Lung (tissue), 12 donors: ENCODE results near the gene AFDN. TPM values are rescaled to one million over a fixed set of nuclear protein-coding genes. Genes with fewer than 3 reads are reported as not detected.

Experiments
- ATAC-seq: fragments of 200-7000 bp; cut with Tn5 transposase; one replicate; pipeline ENCODE4 v1.9.1; 2020; ENCODE audit warnings: moderate number of reproducible peaks; ENCODE audit not compliant: insufficient read depth, low FRiP score
- DNase-seq, 3 donors: peaks; one replicate each; pipeline ENCODE4 v3.0.0-alpha.2; 2013 to 2017
- H3K27ac ChIP-seq, 2 donors: one replicate each; pipeline ENCODE4 v1.5.1; 2013; ENCODE audit warnings: mild to moderate bottlenecking in 2 of 2, moderate library complexity in 2 of 2, control low read depth in 1 of 2, inconsistent platforms in 1 of 2, low read depth in 1 of 2, low read length in 1 of 2
- H3K27me3 ChIP-seq, 3 donors: one replicate each; pipeline ENCODE4 v1.5.1; 2013; ENCODE audit warnings: low read length in 2 of 3; ENCODE audit not compliant: control insufficient read depth in 3 of 3, insufficient read depth in 3 of 3
- H3K36me3 ChIP-seq, 4 donors: one replicate each; pipeline ENCODE4 v1.5.1; 2013; ENCODE audit warnings: low read length in 4 of 4, mild to moderate bottlenecking in 1 of 4, moderate library complexity in 1 of 4; ENCODE audit not compliant: control insufficient read depth in 4 of 4, insufficient read depth in 4 of 4
- H3K4me1 ChIP-seq, 5 donors: one replicate each; pipeline ENCODE4 v1.5.1; 2013; ENCODE audit warnings: low read length in 5 of 5, mild to moderate bottlenecking in 2 of 5, moderate library complexity in 1 of 5; ENCODE audit not compliant: control insufficient read depth in 5 of 5, insufficient read depth in 5 of 5
- H3K4me3 ChIP-seq: one replicate; pipeline ENCODE4 v1.5.1; 2013; ENCODE audit warnings: mild to moderate bottlenecking, control low read depth, moderate library complexity
- H3K9ac ChIP-seq, 2 donors: one replicate each; pipeline ENCODE4 v1.5.1; 2013; ENCODE audit warnings: low read length in 2 of 2, control low read depth in 1 of 2; ENCODE audit not compliant: insufficient read depth in 1 of 2
- H3K9me3 ChIP-seq, 4 donors: one replicate each; pipeline ENCODE4 v1.5.1; 2013; ENCODE audit warnings: low read length in 3 of 4, mild to moderate bottlenecking in 1 of 4, moderate library complexity in 1 of 4; ENCODE audit not compliant: control insufficient read depth in 4 of 4, insufficient read depth in 3 of 4
- WGBS, 2 donors: extraction: QIAGEN DNeasy Blood & Tissue Kit; methylation state at CpG; one replicate each; pipeline ENCODE4 v1.1.7; 2013; 5-methylcytosine and 5-hydroxymethylcytosine counted together
- polyA plus RNA-seq, 2 donors: library from polyadenylated mRNA; stranded (reverse); fragments of 200-250 nt; gene quantifications; one replicate each; pipeline ENCODE4 v1.2.1, GENCODE V29; 2013
- total RNA-seq, 2 donors: library from RNA; depleted of rRNA in 1 of 2; stranded (reverse); fragments of >200 nt in 1 of 2; gene quantifications; one replicate each; pipeline ENCODE4 v1.2.1, GENCODE V29; 2014 to 2021
- TF ChIP-seq, protein P1 (sequence below): IDR thresholded peaks from 2 replicates; pipeline ENCODE4 v1.5.1; 2012; ENCODE audit warnings: mild to moderate bottlenecking; ENCODE audit errors: control extremely low read depth, extremely low read depth
- donor health status: control.
- donor health status: control.
- donor health status: Bipolar disorder and iron deficiency.
- donor health status: healthy.
- donor health status: DM: yes; HTN: yes; CAD: no.

Gene AFDN
- total and polyA plus RNA-seq, 4 donors = 47.6 to 407 (median 117) TPM

DNA sequence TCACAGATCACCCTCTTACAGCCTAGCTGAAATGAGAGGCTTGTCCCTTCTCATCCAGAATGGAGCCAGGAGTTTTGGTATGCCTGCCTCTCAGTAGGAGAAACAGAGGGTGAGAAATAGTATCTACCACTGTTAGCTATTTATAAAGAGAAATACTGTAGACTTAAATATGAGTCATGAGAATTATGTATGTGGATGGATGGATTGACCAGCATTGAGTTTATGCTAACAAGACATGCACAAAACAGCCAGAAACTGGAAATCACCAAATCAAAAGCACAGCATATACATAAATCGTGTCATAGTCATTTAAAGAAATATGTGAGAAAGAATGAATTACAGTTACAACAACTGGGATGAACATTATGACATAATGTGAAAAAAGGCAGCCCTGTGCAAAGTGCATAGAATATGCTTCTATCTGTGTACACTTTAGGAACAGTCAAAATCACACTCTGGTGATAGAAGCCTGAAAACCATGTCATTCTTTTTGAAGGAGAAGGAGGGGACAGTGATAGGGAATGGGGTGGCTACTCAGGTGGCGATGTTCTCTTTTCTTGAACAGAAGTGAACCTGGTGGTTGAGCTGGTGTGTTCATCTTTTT is 90.9 kb downstream of the AFDN start:
- no peaks in the 10 kb centered on the region for H3K27me3 ChIP-seq
- peaks cover 0 to 8% (median 0%) of the 10 kb centered on the region in 5 donors for H3K4me1 ChIP-seq
- no peak for ATAC-seq
- H3K4me3 ChIP-seq = no peak overlapping the region
- no peak overlapping the region for H3K9ac ChIP-seq
- H3K36me3 ChIP-seq = peaks cover 31 to 75% (median 38%) of the 10 kb centered on the region in 4 donors
- H3K27ac ChIP-seq = no peak overlapping the region
- 92 to 94% methylated on average over 2 of the region's 2 CpGs for WGBS, 2 donors
- TF ChIP-seq, protein P1, sequence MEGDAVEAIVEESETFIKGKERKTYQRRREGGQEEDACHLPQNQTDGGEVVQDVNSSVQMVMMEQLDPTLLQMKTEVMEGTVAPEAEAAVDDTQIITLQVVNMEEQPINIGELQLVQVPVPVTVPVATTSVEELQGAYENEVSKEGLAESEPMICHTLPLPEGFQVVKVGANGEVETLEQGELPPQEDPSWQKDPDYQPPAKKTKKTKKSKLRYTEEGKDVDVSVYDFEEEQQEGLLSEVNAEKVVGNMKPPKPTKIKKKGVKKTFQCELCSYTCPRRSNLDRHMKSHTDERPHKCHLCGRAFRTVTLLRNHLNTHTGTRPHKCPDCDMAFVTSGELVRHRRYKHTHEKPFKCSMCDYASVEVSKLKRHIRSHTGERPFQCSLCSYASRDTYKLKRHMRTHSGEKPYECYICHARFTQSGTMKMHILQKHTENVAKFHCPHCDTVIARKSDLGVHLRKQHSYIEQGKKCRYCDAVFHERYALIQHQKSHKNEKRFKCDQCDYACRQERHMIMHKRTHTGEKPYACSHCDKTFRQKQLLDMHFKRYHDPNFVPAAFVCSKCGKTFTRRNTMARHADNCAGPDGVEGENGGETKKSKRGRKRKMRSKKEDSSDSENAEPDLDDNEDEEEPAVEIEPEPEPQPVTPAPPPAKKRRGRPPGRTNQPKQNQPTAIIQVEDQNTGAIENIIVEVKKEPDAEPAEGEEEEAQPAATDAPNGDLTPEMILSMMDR = no peak
- no peaks in the 10 kb centered on the region for H3K9me3 ChIP-seq
- DNase-seq = no peak

DNA sequence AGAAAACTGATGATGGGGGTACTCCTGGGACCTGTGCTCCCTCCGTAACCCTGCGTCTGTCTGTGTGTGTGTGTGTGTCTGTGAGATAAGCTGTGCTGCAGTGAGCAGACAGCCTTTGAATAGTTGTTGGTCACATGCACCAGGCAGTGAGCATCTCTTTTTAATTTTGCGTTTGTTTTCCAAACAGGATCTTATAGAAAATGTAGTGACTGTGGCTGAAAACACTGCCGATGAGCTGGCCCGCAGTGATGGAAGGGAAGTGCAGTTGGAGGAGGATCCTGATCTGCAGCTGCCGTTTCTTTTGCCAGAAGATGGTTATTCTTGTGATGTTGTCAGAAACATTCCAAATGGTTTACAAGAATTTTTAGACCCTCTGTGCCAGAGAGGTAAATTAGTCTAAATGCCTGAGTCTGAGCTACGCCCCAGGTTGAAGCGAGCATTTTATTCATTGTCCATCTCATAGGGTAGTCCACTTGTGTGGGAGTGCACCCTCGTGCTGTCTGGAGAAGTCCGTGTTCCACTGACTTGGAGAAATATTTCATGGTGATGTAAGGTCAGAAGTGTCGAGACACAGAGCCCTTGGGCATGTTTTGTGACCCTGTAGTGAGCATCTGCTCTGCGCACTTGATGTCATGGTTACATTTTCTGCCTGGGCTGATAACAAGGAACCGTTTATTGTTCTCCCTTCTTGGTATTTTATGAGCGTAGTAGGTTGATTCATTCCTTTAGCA is 92.0 kb downstream of the AFDN start:
- ATAC-seq = no peak
- Histone ChIP-seq H3K4me3 (no peak overlapping the region), H3K9ac (no peak overlapping the region), H3K27ac (no peak overlapping the region), H3K9me3 (no peaks in the 10 kb centered on the region), H3K36me3 (peaks cover 25 to 67% (median 35%) of the 10 kb centered on the region in 4 donors), H3K27me3 (no peaks in the 10 kb centered on the region), H3K4me1 (peaks cover 0 to 1% (median 0%) of the 10 kb centered on the region in 5 donors)
- 89 to 91% methylated on average over 14 of the region's 14 CpGs for WGBS, 2 donors
- no peak for DNase-seq
- TF ChIP-seq, protein P1 = no peak

- Histone ChIP-seq H3K27ac (no peak overlapping the region), H3K9me3 (no peaks in the 10 kb centered on the region), H3K9ac (no peak overlapping the region), H3K36me3 (peaks cover 24 to 67% (median 34%) of the 10 kb centered on the region in 4 donors), H3K4me3 (no peak overlapping the region), H3K4me1 (no peaks in the 10 kb centered on the region), H3K27me3 (no peaks in the 10 kb centered on the region)
- TF ChIP-seq, protein P1 = no peak
- DNase-seq = no peak
- ATAC-seq = no peak
- 86 to 94% methylated on average over 3 of the region's 3 CpGs for WGBS, 2 donors
Measured at GRCh38 chr6:167919349-167919748, 92.6 kb downstream of the AFDN start.
